Stimulated activated CD4-positive, alpha-beta T cell treated with anti-CD3 and anti-CD28 coated beads, Interleukin-15, amount 100 ng/mL, for 48 hours (primary cell): ENCODE results near the gene STK40.

Source experiments
- DNase-seq, 2 donors: peaks; one replicate each; pipeline ENCODE4 v3.0.0-alpha.2; 2020; ENCODE audit warnings: low read depth in 2 of 2

STK40 gene

DNA sequence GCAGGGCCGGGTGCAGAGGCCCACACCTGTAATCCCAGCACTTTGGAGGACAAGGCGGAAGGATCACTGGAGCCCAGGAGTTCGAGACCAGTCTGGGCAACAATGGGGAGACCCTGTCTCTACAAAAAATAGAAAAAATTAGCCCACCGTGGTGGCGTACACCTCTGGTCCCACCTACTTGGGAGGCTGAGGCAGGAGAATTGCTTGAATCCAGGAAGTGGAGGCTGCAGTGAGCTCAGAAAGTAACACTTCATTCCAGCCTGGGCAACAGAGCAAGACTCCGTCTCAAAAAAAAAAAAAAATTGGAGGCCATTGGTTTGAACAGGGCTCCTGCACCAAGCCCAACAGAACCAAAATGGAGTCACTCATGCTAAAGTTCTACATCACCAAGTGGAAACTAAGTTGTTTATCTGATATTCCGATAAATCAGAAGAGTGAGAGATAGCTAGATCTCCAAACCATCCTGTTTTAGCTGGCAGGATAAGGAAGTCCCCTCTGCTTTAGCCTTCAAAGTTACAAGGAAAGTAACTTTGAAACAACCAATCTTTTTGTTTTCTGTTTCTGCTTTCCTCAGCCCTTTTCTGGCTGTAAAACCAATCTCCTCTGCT, 12.8 kb upstream of the STK40 start:
- no peak for DNase-seq

DNA sequence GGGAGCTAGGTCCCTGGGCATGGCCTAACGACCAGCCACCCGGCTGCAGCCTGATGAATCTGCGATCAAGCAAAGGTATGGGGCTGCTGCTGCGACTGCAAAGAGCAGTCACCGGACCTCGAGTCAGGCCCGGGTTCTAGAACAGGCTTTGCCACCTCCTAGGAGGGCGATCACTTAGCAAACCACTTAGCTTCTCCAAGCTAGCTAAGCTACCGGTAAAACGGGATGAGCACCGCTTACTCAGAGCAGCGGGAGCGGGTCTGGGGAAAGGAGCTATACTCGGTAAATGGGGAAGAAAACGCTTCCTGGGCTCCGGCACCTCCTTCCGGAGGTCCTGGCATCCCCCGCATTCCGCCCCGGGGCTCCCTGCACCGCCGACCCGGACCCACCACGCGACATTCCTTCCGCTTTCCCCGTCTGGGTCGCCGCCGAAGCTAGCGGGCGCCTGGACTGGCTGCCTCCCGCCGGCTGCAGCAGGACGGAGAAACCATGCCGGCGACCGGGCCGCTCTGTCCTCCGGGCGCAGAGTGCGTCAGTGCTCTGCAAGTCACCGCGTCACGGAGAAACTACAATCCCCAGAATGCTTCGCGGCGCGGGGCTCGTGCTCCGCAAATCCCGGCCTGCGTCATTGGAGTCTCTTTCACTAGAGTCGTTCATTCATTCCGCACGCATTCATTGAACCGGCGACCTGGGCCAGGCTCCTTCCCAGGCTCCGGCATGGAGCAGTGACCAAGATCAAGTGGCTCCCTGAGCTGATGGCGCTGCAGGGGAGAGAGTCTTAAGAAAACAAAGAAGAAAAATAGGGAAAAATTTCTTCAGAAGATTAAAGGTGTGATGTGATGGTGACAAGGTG, 11.9 kb upstream of the STK40 start, which contains the start of gene LSM10:
TSS of gene LSM10 (minus strand) at position 531 of the 853 bp plus-strand sequence. CDS start 3,779 bp downstream, outside the sequence.
- DNase-seq: peak; percentile 83 to 91

DNA sequence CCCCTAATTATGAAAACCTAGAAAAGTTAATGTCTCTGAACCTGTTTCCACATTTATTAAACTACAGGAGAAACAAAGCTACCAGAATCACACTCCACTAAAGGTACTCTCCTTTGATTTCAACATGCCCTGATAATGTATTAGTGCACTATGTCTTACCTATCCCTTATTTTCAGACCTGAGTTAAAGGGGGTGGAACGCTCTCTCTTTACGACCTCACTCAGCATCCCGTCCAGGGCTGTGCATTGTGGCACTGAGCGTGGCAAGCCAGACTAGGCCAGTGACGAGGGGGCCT, 11.3 kb upstream of the STK40 start:
- no peak for DNase-seq

DNA sequence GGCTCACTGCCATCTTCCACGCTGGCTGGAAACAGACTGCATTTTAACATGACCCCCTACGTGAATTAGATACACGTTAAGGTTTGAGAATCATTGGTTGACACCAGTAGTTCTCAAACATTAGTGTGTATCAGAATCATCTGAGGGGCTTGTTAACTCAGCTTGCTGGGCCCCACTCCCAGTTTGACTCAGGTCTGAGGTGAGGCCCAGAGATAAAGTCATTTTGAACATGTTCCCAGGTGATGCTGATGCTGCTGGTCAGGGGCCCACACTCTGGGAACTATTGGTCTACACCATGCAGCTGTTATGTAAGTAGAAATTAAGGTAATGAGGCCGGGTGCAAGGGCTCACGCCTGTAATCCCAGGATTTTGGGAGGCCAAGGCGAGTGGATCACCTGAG, 10.6 kb upstream of the STK40 start:
- no peak for DNase-seq

DNA sequence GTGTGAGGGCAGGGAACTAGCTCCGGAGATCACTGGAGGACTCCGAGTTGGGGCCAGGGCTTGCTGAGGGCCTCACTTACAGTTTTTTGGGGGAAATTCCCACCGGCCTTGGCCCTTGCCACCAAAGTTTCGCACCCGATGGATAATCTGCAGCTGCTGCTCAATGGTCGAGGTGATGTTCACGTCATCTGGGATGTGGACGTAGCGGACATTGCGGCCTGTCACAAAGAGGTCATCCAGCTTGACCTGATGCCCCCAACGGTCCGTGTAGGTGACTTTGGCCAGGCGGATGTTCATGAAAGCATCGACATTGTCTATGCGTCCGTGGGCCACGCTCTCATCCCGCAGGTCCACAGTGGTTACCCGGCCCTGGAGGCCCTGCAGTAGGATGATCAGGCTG, 8.0 kb upstream of the STK40 start:
- no peak for DNase-seq

DNA sequence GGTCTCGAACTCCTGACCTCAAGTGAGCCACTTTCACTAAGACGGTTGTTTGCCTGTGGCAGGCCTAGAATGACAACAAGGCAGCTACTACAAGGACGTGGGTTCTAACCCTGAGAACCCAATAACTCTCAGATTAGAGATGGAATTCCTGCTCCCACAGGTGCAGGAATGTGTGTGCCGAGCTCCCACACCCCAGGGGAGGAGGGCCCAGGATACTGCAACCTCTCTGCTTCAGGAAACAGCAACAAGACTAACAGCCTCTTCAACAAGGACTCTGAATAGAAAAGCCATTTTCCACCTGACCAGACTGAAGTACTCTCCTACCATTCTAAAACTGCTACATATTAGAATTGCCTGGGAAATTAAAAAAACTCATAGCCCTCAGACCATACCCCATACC, 7.1 kb upstream of the STK40 start:
- no peak for DNase-seq

DNA sequence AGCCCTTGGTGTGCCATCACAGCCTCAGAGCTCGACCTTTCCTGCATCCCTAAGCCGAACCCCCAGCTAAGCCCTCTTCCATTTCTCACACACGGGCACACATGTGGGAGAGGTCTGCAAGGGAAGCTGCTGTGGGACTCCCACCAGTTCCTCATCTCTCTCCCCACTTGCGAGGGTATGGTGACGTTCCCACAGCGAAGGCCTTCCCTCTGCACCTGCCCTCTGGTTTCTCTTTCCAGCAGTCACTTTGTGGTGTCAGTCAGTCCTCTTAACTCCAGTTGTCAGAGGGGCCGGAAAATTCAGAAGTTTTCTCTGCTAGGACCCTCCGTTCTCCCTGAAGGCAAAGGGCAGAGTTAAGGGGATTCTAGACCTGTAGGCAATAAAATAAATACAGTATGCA, 5.5 kb upstream of the STK40 start:
- DNase-seq: no peak

DNA sequence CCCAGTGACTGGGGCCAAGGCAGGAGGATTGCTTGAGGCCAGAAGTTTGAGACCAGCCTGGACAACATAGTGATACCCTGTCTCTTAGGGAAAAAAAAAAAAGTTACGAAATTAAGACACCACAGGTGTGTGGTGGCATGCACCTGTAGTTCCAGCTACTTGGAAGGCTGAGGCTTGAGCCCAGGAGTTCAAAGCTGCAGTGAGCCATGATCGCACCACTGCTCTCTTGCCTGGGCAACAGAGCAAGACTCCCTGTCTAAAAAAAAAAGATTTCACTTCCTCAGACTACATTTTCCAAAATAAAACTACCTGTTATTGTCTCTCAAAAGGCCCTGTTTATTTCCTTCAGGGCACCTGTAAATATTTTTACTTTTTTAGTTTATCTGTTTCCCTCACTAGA, 4.7 kb upstream of the STK40 start:
- DNase-seq: no peak

DNA sequence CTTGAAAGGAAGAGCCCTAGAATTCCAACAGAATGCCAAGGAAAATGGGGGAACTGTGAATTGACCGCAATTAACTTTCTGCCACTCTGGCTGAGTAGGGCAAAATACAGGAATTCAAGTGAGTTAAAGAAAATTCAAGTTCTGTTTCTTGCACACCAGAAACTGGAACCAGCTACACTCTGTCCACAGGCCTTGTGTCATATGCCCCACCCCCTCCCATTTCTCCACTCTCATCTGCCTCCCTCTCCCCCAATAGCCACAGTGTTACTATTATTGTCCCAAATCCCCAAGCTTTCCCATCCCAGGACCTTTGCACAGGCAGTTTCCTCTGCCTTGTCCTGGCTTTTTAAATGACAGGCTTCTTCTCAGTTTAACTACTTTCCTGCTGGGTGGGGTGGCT, 4.3 kb upstream of the STK40 start:
- no peak for DNase-seq

DNA sequence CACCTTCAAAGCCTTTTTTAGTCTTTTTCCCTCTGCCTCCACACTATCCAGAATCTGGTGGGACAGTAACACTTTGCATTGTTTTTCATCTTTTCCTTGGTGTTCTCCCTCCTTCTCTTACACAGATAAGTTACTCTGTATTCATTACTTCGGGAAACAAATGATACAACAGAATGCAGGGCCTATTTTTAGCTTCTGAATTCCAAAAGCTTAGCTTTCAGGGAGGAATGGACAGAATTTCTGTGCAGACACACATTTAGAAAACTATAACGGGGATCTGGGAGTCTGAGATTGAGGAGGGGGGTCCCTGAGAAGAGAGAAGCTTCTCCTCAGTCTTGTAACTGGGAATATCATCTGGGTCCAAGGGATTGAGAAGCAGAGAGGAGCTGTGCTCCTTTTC, 3.5 kb upstream of the STK40 start:
- DNase-seq: no peak

DNA sequence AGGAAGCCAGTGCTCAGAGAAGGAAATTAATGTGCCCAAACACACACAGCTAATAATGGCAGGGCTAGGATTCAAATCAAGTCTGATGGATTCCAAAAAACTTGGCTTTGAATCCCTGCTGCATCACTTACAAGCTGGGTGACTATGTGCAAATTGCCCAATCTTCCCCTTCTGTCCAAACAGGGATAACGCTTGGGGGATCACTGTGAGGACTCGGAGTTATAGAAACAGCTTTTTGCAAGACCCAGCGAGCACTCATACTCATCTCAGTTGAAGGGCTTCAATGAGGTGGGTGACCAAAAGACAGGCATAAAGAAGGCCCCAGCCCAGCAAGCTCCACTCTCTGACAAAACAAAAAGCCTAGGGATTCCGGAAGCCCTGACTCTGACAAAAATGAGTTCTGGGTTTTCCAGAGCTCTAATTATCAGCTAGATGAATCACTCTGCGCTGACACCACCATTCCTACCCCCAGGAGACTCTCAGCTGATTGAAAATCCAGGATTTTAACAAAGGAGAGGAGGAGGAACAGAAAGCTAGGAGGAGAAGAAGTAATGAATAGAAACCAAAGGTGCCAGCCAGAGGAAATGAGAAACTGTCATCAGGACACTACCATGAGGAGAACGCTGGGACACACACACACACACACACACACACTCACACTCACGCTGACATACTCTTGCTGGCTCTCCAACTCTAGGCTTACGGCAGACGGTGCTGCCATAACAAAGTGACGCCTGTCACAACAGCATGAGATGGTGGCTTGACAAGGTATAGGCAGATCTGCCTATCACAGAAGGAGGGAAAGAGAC, 1.6 kb upstream of the STK40 start:
- DNase-seq: no peak

DNA sequence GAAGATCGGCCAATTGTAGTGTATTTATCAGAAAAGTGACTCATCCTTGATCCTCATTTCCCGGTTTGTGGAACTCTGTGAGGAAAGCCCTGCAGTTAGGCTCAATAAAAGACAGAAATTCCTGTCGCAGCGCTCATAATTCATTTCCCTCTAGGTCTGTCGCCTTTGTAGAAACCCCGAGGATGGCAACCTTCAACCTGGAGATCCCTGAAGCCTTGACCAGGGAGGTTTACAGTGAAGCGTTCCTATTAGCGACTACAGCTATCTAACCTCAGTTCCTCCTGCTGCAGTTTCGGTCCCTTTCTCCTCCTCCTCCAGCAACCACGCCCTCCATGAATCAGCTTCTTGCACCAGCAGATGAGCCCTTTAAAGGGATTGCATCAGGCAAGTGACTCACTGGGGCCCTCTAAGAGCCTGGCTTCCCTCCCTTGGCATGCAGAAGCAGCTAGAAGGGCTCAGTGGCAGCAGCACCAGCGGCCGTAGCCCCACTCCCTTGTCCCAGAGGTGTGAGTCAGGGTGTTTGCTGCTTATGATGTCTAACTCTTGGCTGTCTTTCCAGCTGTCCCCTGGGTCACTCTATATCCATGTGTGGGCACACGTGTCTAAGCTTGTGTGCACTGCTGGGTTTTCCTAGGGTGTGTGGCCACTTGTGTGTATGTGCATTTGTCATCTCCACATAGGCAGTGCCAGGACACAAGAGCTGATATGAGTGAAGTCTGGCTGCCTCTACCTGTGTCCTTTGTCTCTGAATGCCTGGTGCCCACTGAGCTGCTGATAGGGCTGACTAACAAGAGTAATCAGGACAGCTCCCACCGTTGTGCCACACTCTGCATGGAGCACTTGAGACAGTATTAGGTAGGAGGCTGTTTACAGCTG, 779 bp upstream of the STK40 start:
- DNase-seq: peak; percentile 89 to 92

DNA sequence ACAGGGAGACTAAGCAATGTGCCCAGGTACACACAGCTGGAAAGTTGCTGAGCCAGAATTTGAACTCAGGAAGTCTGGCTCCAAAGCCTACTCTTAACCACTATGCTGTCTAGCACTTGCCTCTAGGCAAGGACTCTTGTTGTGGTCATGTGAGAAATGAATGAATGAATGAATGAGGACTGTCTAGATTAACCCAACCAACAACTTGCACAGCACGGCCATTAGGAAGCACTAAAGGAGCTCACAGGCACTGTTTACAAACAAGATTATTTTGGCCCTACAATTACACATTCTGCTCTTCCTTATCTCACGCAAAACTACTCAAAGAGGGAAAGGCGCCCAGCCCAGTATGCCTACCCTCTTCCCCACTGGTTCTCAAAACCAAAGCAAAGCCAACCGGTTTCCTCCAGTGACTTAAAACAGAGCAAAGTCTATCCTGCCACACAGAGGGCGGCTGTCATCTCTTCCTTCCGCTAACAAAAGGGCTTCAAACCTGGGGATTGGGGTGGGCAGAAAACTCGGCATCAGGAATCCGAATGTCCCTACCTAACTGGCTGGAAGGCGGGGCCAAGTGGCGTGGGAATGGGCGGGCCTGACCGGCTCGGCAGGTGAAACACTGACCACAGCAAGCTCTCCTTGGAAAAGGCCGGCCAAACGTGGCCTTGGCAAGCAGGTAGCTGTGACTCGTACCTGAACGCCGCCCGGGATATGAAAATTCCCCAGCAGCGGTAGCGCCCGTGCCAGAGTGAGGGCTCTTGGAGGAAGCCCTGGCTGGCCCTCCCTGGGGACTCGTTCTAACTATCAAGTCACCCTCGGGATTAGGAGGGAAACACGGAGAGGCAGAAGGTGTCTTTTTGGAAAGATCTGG, 948 bp downstream of the STK40 start:
- DNase-seq: no peak

DNA sequence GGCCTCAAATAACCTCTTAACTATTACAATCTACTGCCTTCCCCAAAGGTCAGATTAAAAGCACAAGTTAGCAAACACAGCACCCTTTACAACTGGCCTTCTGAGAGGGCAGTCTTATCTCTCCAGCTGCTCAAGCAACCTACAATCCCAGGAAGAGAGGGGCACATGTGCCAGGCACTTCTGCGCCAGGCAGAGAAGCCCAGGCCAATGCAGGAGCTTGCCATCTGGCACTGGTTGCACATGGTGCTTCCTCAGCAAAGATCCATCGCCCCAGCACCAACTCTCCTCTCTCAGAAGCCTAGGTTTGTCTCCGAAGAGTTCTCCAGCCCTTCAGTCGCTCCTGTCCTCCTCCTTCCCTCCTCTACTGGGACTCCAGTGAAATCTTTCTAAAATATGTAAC, 2.5 kb downstream of the STK40 start:
- DNase-seq: no peak

DNA sequence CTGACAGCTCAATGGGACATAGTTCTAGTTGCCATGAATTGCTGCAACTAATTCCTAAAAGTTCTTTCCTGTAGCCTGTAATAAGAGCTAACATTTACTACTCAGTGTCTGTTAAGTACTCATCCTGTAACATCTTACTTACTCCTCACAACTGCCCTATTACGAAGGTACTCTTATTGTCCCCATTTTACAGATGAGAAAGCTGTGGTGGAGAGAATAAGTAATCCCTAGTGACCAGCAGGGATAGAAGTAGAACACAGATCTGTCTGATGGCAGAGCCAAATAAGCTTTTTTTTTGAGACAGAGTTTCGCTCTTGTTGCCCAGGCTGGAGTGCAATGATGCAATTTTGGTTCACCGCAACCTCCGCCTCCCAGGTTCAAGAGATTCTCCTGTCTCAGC, 3.1 kb downstream of the STK40 start:
- DNase-seq: no peak

DNA sequence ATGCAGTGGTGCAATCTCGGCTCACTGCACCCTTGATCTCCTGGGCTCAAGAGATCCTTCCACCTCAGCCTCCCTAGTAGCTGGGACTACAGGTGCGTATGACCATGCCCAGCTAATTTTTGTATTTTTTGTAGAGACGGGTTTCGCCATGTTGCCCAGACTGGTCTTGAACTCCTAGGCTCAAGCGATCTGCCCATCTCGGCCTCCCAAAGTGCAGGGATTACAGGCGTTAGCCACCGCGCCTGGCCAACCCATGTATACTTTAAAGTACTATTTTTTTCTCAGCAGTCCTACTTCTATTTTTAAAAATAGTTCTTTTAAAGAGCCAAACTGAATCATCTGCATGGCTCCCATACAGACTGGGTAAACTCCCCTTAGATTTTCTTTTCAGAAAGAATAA, 3.5 kb downstream of the STK40 start:
- no peak for DNase-seq

DNA sequence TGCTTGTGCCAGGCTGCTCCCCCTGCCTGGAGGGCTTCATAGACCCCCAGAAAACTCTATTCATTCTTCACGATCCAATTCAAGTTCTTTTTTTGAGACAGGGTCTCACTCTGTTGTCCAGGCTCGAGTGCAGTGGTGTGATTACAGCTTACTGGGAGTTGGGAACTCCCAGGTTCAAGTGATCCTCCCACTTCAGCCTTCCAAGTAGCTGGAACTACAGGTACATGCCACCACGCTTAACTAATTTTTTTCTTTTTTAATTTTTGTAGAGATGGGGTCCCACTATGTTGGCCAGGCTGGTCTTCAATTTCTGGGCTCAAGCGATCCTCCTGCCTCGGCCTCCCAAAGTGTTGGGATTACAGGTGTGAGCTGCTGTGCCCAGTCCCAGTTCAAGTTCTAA, 4.3 kb downstream of the STK40 start:
- DNase-seq: no peak

DNA sequence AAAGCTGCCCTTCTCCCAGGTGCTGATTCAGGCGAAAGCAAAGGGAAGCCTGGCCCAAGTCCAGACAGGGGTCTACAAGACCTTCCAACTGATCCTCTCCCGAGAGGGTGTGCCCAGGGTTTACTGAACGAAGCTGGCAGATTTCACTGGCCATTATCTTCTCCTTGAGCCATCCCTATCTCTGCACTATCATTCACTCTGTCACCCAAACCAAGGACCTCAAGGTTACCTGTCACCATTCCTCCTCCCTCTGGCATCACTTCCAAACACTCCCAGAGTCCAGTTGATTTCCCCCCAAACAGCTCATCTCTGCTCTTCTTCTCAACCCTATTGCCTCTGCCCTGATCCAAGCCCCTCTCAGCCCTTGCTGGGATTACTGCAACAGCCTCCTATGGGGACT, 4.9 kb downstream of the STK40 start:
- no peak for DNase-seq

DNA sequence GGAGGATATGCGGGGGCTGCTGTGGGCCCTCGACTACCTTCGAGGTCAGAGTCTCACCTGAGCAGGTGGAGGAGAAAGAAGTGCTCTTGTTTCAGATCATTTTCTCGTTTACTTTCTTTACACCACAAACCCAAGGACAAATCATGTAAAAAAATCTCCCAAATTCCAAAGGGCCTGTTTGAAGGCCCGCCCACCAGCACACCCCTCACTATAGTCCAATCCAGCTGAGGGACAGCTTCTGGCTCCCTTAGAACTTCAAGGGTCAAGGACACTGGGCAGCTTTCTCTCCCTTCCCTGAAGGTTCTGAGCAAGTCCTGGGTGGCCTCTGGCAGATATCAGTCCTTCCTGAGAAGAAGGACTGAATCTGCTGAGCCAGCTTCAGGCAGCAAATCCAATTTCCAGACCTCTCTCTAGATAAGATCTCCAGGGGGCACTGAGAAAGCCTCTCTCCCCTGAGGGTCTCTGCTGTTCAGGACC, 5.5 kb downstream of the STK40 start:
- DNase-seq: no peak

DNA sequence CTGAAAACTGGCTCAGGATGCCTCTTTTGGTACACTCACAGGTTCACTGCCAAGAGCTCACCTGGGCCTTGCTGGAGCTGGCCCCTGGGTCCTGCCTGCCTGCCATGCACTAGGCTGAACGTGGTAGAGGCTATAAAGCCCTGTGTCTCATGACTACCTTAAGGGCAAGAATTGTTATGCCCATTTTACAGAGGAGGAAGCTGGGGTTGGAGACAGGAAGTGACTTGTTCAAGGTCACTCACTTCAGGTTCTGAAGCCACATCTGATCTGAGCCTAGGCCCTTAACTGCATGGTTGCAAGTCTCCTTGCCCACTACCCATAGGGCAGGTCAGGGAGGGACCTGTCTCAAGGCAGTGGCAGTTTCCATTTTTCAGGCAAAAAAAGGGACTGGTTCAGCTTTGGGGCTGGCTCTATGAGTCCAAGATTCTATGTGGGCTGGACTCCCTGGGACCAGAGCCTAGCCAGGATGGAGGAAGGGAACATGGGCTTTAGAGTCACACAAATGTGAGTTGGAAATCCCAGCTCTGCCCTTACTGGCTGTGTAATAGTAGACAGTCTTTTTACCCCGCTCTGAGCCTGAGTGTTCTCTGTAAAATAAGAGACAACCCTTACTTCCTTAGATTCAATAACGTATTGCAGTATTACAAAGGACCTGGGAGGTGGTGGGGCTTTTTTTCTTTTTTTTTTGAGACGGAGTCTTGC, 7.8 kb downstream of the STK40 start:
- DNase-seq: no peak
